Astrocyte (in vitro differentiated cells and primary cell): Measurements from ENCODE around the gene TEAD4.

Experiments used
- CTCF ChIP-seq: IDR thresholded peaks from 2 replicates; pipeline ENCODE4 v1.5.1; 2011; ENCODE audit warnings: low read depth, mild to moderate bottlenecking, inconsistent platforms, low read length, moderate library complexity; ENCODE audit not compliant: insufficient read depth
- EZH2 ChIP-seq: IDR thresholded peaks from 2 replicates; pipeline ENCODE4 v1.6.1; 2012; ENCODE audit warnings: mild to moderate bottlenecking, low read length, inconsistent platforms; ENCODE audit not compliant: insufficient read depth

- TF ChIP-seq CTCF, result no peak
- TF ChIP-seq EZH2, result no peak
Observed at GRCh38 chr12:3032770-3033538, 73.8 kb downstream of the TEAD4 start.
